GM19035 (cell line): Measurements from ENCODE around the gene AGAP1.

ENCODE experiments used
- ATAC-seq: cut with Tn5 transposase; IDR thresholded peaks from one replicate; pipeline ENCODE4 v1.9.1; 2021; ENCODE audit not compliant: unreplicated experiment

Gene AGAP1

GRCh38 chr2:235606004-235606715, 112.3 kb downstream of the AGAP1 start:
- no peak for ATAC-seq

GRCh38 chr2:235607546-235608199, 113.8 kb downstream of the AGAP1 start:
- ATAC-seq = no peak

- no peak for ATAC-seq
Measured at GRCh38 chr2:235608200-235608887, 114.5 kb downstream of the AGAP1 start.

GRCh38 chr2:235609321-235609720, 115.5 kb downstream of the AGAP1 start:
- ATAC-seq = no peak

GRCh38 chr2:235609746-235610145, 115.9 kb downstream of the AGAP1 start:
- ATAC-seq = no peak

GRCh38 chr2:235610696-235611257, 116.9 kb downstream of the AGAP1 start:
- no peak for ATAC-seq

- no peak for ATAC-seq
Measured at GRCh38 chr2:235611349-235611748, 117.5 kb downstream of the AGAP1 start.

GRCh38 chr2:235611756-235612155, 117.9 kb downstream of the AGAP1 start:
- no peak for ATAC-seq

GRCh38 chr2:235612181-235612950, 118.5 kb downstream of the AGAP1 start:
- no peak for ATAC-seq

- ATAC-seq = no peak
Measured at GRCh38 chr2:235613649-235614048, 119.8 kb downstream of the AGAP1 start.

- no peak for ATAC-seq
Measured at GRCh38 chr2:235614176-235614860, 120.5 kb downstream of the AGAP1 start.

- no peak for ATAC-seq
Measured at GRCh38 chr2:235614900-235615712, 121.3 kb downstream of the AGAP1 start.

- no peak for ATAC-seq
Measured at GRCh38 chr2:235616885-235617284, 123.0 kb downstream of the AGAP1 start.

- no peak for ATAC-seq
Measured at GRCh38 chr2:235618039-235618438, 124.2 kb downstream of the AGAP1 start.

GRCh38 chr2:235619544-235619943, 125.7 kb downstream of the AGAP1 start:
- ATAC-seq = no peak

GRCh38 chr2:235621736-235622135, 127.9 kb downstream of the AGAP1 start:
- no peak for ATAC-seq

- ATAC-seq = no peak
Measured at GRCh38 chr2:235623111-235623510, 129.3 kb downstream of the AGAP1 start.

- ATAC-seq = no peak
Measured at GRCh38 chr2:235623752-235624151, 129.9 kb downstream of the AGAP1 start.

- no peak for ATAC-seq
Measured at GRCh38 chr2:235626658-235627057, 132.8 kb downstream of the AGAP1 start.

GRCh38 chr2:235627682-235628081, 133.8 kb downstream of the AGAP1 start:
- no peak for ATAC-seq
